PC-3 (cell line): ENCODE data around the gene HS3ST2. TPM values are rescaled to one million over a fixed set of nuclear protein-coding genes. Genes with fewer than 3 reads are reported as not detected.

Experiments
- ATAC-seq: fragments of 200-7000 bp; cut with Tn5 transposase; 2 replicates; pipeline ENCODE4 v1.9.1; 2020; ENCODE audit warnings: mild to moderate bottlenecking, moderate library complexity
- BruUV-seq: library from RNA; stranded (reverse); fragments of 400-500 nt; replicated peaks from 2 replicates; lab custom pipeline; 2021; lab: Mats Ljungman, UMichigan
- CTCF ChIA-PET: fragments of 300-600 bp; sonication (Branson Sonifier 250); formaldehyde crosslinking; loops from one replicate; lab custom pipeline; 2022; ENCODE audit warnings: antibody characterized with exemption; lab: Charles Lee
- POLR2A ChIA-PET: fragments of 300-600 bp; sonication (Branson Sonifier 250); formaldehyde crosslinking; loops from one replicate; lab custom pipeline; 2022; ENCODE audit warnings: antibody characterized with exemption; ENCODE audit not compliant: unreplicated experiment; lab: Charles Lee
- DNase-seq: peaks from one replicate; pipeline ENCODE4 v3.0.0-alpha.2; 2015
- H2AFZ ChIP-seq: fragments of 300-600 bp; sonication (generic); 2 replicates; pipeline ENCODE4 v1.6.0; 2016; ENCODE audit warnings: antibody characterized with exemption, low read length
- H3F3A ChIP-seq: fragments of 300-600 bp; sonication (generic); one replicate; pipeline ENCODE4 v1.6.0; 2017; ENCODE audit warnings: antibody characterized with exemption, low read length, control low read depth, mild to moderate bottlenecking; ENCODE audit not compliant: unreplicated experiment
- H3K27ac ChIP-seq: fragments of 300-600 bp; sonication (generic); 2 replicates; pipeline ENCODE4 v1.5.1; 2016; ENCODE audit warnings: mild to moderate bottlenecking, low read length
- H3K27me3 ChIP-seq: fragments of 300-600 bp; sonication (generic); 2 replicates; pipeline ENCODE4 v1.6.1; 2016; ENCODE audit warnings: low read length, mixed read lengths
- H3K36me3 ChIP-seq: fragments of 300-600 bp; sonication (generic); 2 replicates; pipeline ENCODE4 v1.6.1; 2016; ENCODE audit warnings: low read depth, mixed run types, low read length, mixed read lengths
- H3K4me1 ChIP-seq: fragments of 300-600 bp; sonication (generic); 2 replicates; pipeline ENCODE4 v1.5.1; 2016; ENCODE audit warnings: low read length; ENCODE audit not compliant: insufficient read depth
- H3K4me2 ChIP-seq: fragments of 300-600 bp; sonication (generic); 2 replicates; pipeline ENCODE4 v1.6.0; 2016; ENCODE audit warnings: low read length
- H3K4me3 ChIP-seq: fragments of 300-600 bp; sonication (generic); 2 replicates; pipeline ENCODE4 v1.5.1; 2016; ENCODE audit warnings: mild to moderate bottlenecking, low read length, mixed read lengths
- H3K79me2 ChIP-seq: fragments of 300-600 bp; sonication (generic); 2 replicates; pipeline ENCODE4 v1.6.1; 2017; ENCODE audit warnings: low read length, mixed read lengths
- H3K9ac ChIP-seq: fragments of 300-600 bp; sonication (generic); 2 replicates; pipeline ENCODE4 v1.6.0; 2016; ENCODE audit warnings: mild to moderate bottlenecking, low read length
- H3K9me2 ChIP-seq: fragments of 300-600 bp; sonication (generic); replicated peaks from 2 replicates; pipeline ENCODE4 v1.6.1; 2016; ENCODE audit warnings: mixed run types, low read length, mixed read lengths
- H3K9me3 ChIP-seq: fragments of 300-600 bp; sonication (generic); 2 replicates; pipeline ENCODE4 v1.6.1; 2016; ENCODE audit warnings: low read length, mixed read lengths
- H4K20me1 ChIP-seq: fragments of 300-600 bp; sonication (generic); 2 replicates; pipeline ENCODE4 v1.6.1; 2016; ENCODE audit warnings: low read length, mixed read lengths
- EZH2 ChIP-seq: fragments of 300-600 bp; sonication (generic); IDR thresholded peaks from one replicate; pipeline ENCODE4 v1.6.1; 2017; ENCODE audit warnings: antibody characterized with exemption, mild to moderate bottlenecking, low read length; ENCODE audit not compliant: unreplicated experiment
- EZH2phosphoT487 ChIP-seq: fragments of 300-600 bp; sonication (generic); IDR thresholded peaks from 2 replicates; pipeline ENCODE4 v1.6.1; 2018; ENCODE audit warnings: mild to moderate bottlenecking, antibody characterized with exemption, low read length, borderline replicate concordance
- intact Hi-C: fragments of 100-400 bp; cut with micrococcal nuclease; formaldehyde crosslinking; loops from 2 replicates; pipeline ENCODE4 v1.9.0; 2023
- total RNA-seq: library from RNA; depleted of rRNA; stranded (reverse); fragments of >200 nt; gene quantifications from 2 replicates; pipeline ENCODE4 v1.2.3, GENCODE V29; 2014
- TF ChIP-seq, protein P1 (sequence below): fragments of 300-600 bp; sonication (generic); conservative IDR thresholded peaks from 2 replicates; pipeline ENCODE4 v1.5.1; 2017; ENCODE audit warnings: antibody characterized with exemption, low read depth, mild to moderate bottlenecking, low read length

The HS3ST2 gene
- total RNA-seq, 1 experiment from 2014 or later = not detected

DNA sequence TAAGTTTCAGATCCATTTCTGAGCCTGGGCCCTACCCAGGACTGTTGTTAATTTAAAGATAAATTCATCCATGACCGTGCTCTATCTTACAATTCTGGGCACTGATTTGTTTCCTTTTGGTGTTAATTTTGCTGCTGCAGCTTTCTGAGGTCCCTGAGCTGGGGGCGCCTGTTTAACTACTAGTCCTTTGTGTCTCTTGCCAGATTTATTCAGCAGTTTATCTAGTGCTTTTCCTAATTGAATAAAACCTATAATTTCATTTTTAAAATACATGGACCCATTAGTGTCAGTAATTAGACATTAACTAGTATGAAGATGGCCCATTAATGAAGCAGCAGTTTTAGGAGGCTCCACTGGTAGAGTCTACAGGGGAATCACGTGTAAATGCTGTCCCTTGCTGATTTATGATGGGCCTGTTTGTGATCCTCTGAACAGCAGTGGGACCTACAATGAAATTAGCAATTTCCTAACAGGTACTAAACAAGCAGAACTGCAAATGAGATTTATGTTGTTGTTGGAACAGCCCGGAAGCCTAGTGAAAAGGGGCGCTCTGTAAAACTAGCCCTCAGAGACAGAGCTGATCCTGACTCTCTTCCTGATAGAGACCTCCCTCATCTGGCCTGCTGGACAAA, 54.7 kb downstream of the HS3ST2 start:
- Histone ChIP-seq H3K27me3 (peaks cover 26% of the 10 kb centered on the region), H3K36me3 (no peaks in the 10 kb centered on the region), H3K4me1 (no peaks in the 10 kb centered on the region), H3K27ac (no peak overlapping the region), H3K79me2 (no peaks in the 10 kb centered on the region), H3K9me3 (no peaks in the 10 kb centered on the region), H2AFZ (no peak overlapping the region), H4K20me1 (no peaks in the 10 kb centered on the region), H3K4me2 (no peak overlapping the region), H3K9me2 (no peaks in the 10 kb centered on the region), H3K9ac (no peak overlapping the region), H3F3A (no peaks in the 10 kb centered on the region), H3K4me3 (no peak overlapping the region)
- CTCF ChIA-PET = no interaction called here
- BruUV-seq = no TSS peak
- DNase-seq (no peak), ATAC-seq (no peak)
- TF ChIP-seq EZH2phosphoT487 = no peak
- TF ChIP-seq, protein P1, sequence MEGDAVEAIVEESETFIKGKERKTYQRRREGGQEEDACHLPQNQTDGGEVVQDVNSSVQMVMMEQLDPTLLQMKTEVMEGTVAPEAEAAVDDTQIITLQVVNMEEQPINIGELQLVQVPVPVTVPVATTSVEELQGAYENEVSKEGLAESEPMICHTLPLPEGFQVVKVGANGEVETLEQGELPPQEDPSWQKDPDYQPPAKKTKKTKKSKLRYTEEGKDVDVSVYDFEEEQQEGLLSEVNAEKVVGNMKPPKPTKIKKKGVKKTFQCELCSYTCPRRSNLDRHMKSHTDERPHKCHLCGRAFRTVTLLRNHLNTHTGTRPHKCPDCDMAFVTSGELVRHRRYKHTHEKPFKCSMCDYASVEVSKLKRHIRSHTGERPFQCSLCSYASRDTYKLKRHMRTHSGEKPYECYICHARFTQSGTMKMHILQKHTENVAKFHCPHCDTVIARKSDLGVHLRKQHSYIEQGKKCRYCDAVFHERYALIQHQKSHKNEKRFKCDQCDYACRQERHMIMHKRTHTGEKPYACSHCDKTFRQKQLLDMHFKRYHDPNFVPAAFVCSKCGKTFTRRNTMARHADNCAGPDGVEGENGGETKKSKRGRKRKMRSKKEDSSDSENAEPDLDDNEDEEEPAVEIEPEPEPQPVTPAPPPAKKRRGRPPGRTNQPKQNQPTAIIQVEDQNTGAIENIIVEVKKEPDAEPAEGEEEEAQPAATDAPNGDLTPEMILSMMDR = no peak
- TF ChIP-seq EZH2 = no peak
- intact Hi-C loops = no loop called here
- POLR2A ChIA-PET = no interaction called here

DNA sequence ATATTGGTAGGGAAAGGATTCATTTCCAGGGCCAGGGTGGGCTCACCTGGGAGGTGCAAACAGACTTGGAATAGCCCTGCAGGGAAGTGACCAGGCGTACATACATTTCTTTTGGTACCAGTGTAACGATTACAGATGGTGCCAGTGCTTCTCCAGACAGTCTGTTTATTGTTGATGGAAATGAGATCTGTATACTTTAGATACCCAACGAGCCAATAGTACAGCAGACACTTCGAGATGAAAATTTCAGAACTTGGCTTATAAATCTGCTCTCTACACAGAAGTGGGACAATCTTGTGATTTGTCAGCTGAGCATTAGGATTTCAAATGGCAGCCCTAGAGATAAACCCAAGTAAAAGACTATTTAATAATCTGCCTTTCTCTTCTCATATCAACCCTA, 57.9 kb downstream of the HS3ST2 start:
- ATAC-seq = no peak
- Histone ChIP-seq H3K9ac (no peak overlapping the region), H3K9me2 (no peaks in the 10 kb centered on the region), H2AFZ (no peak overlapping the region), H3K27ac (no peak overlapping the region), H4K20me1 (no peaks in the 10 kb centered on the region), H3K4me3 (no peak overlapping the region), H3K36me3 (no peaks in the 10 kb centered on the region), H3K9me3 (no peaks in the 10 kb centered on the region), H3F3A (no peaks in the 10 kb centered on the region), H3K27me3 (peaks cover 22% of the 10 kb centered on the region), H3K79me2 (no peaks in the 10 kb centered on the region), H3K4me2 (no peak overlapping the region), H3K4me1 (no peaks in the 10 kb centered on the region)
- intact Hi-C loops = no loop called here
- POLR2A ChIA-PET = no interaction called here
- CTCF ChIA-PET = no interaction called here
- DNase-seq = no peak
- no peak for TF ChIP-seq EZH2phosphoT487
- TF ChIP-seq, protein P1 = no peak
- TF ChIP-seq EZH2 = no peak
- no TSS peak for BruUV-seq

DNA sequence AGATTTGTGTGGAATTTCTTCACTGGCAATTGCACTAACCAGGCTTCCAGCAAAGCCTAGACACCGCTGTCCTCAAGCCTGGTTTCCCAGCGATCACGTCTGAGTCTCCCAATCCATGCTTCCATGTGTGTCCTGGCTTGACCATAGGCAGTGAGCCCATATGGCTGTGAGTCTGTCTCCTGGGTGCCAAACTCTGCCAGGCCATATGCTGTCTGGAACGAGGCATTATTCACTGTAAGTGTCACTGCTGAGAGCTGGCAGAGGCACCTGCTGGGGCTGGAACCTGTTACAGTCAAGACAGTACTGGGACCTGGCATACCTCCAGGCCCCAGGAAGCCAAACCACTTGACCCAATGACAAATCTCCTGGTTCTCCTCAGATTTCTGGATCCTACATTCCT, 60.4 kb downstream of the HS3ST2 start:
- DNase-seq (no peak), ATAC-seq (no peak)
- Histone ChIP-seq H3K4me3 (no peak overlapping the region), H3K36me3 (no peaks in the 10 kb centered on the region), H3K4me1 (no peaks in the 10 kb centered on the region), H4K20me1 (no peaks in the 10 kb centered on the region), H3K27me3 (peaks cover 47% of the 10 kb centered on the region), H3K9ac (no peak overlapping the region), H3K9me2 (no peaks in the 10 kb centered on the region), H3K27ac (no peak overlapping the region), H3K4me2 (no peak overlapping the region), H2AFZ (no peak overlapping the region), H3K9me3 (no peaks in the 10 kb centered on the region), H3F3A (no peaks in the 10 kb centered on the region), H3K79me2 (no peaks in the 10 kb centered on the region)
- BruUV-seq = no TSS peak
- TF ChIP-seq, protein P1 = no peak
- no peak for TF ChIP-seq EZH2
- TF ChIP-seq EZH2phosphoT487 = no peak
- ChIA-PET CTCF (no interaction called here), POLR2A (no interaction called here)
- intact Hi-C loops = no loop called here
